Nephron (organoid): ENCODE data around the gene GAL3ST2.

Experiments
- H3K27ac Mint-ChIP-seq, 3 experiments: 2 replicates each; pipeline ENCODE4 v1.8.0; 2020; ENCODE audit warnings: mixed read lengths in 3 of 3, mild to moderate bottlenecking in 2 of 3, moderate library complexity in 1 of 3
- H3K27me3 Mint-ChIP-seq: 2 replicates; pipeline ENCODE4 v1.8.0; 2021; ENCODE audit warnings: low read depth, mild to moderate bottlenecking, moderate library complexity, mixed read lengths
- H3K36me3 Mint-ChIP-seq: 2 replicates; pipeline ENCODE4 v1.8.0; 2020; ENCODE audit warnings: low read depth, mixed read lengths
- H3K4me1 Mint-ChIP-seq: 2 replicates; pipeline ENCODE4 v1.8.0; 2020; ENCODE audit warnings: mixed read lengths
- H3K4me3 Mint-ChIP-seq, 3 experiments: 2 replicates each; pipeline ENCODE4 v1.8.0; 2020; ENCODE audit warnings: mild to moderate bottlenecking in 3 of 3, mixed read lengths in 3 of 3, moderate library complexity in 2 of 3
- H3K9me3 Mint-ChIP-seq: 2 replicates; pipeline ENCODE4 v1.8.0; 2020; ENCODE audit warnings: mixed read lengths
- CTCF ChIP-seq, 3 experiments: fragments of 200-600 bp; sonication (generic); IDR thresholded peaks; one replicate each; pipeline ENCODE4 v1.5.0; 2021; ENCODE audit warnings: antibody characterized with exemption in 3 of 3; ENCODE audit not compliant: unreplicated experiment in 3 of 3

Gene GAL3ST2

GRCh38 chr2:241834527-241835210 lies 58.0 kb downstream of the GAL3ST2 start:
- Mint-ChIP-seq H3K4me1 (peaks cover 38% of the 10 kb centered on the region), H3K9me3 (peaks cover 34% of the 10 kb centered on the region), H3K36me3 (no peaks in the 10 kb centered on the region), H3K27ac (no peak overlapping the region), H3K27me3 (peaks cover 12% of the 10 kb centered on the region), H3K4me3 (no peak overlapping the region)
- no peak for TF ChIP-seq CTCF (IDR thresholded peaks at IDR 0.05; ENCODE audit: unreplicated experiment in 3 of 3)

- Mint-ChIP-seq H3K4me3 (no peak overlapping the region), H3K4me1 (peaks cover 38% of the 10 kb centered on the region), H3K27me3 (peaks cover 12% of the 10 kb centered on the region), H3K36me3 (no peaks in the 10 kb centered on the region), H3K27ac (peak overlapping the region in 2 of 3 experiments; percentile 76 to 82), H3K9me3 (peaks cover 27% of the 10 kb centered on the region)
- no peak for TF ChIP-seq CTCF (IDR thresholded peaks at IDR 0.05; ENCODE audit: unreplicated experiment in 3 of 3)
Measured at GRCh38 chr2:241835611-241836010, 59.0 kb downstream of the GAL3ST2 start.

- peak overlapping the region in 1 of 3 experiments; percentile 25 for H3K4me3 Mint-ChIP-seq
- H3K9me3 Mint-ChIP-seq: peaks cover 22% of the 10 kb centered on the region
- H3K4me1 Mint-ChIP-seq: peaks cover 42% of the 10 kb centered on the region
- peak in 2 of 3 experiments; percentile 18 to 21 for TF ChIP-seq CTCF (IDR thresholded peaks at IDR 0.05; ENCODE audit: unreplicated experiment in 3 of 3)
- peaks cover 16% of the 10 kb centered on the region for H3K27me3 Mint-ChIP-seq
- peak overlapping the region in 2 of 3 experiments; percentile 76 to 82 for H3K27ac Mint-ChIP-seq
- H3K36me3 Mint-ChIP-seq: no peaks in the 10 kb centered on the region
Measured at GRCh38 chr2:241836292-241836691, 59.7 kb downstream of the GAL3ST2 start.

GRCh38 chr2:241837197-241837965 lies 60.8 kb downstream of the GAL3ST2 start:
- no peak overlapping the region for H3K4me3 Mint-ChIP-seq
- peaks cover 16% of the 10 kb centered on the region for H3K9me3 Mint-ChIP-seq
- no peak for TF ChIP-seq CTCF (IDR thresholded peaks at IDR 0.05; ENCODE audit: unreplicated experiment in 3 of 3)
- H3K36me3 Mint-ChIP-seq: no peaks in the 10 kb centered on the region
- H3K27ac Mint-ChIP-seq: no peak overlapping the region
- peaks cover 16% of the 10 kb centered on the region for H3K27me3 Mint-ChIP-seq
- peaks cover 43% of the 10 kb centered on the region for H3K4me1 Mint-ChIP-seq

- Mint-ChIP-seq H3K9me3 (no peaks in the 10 kb centered on the region), H3K27me3 (peaks cover 21% of the 10 kb centered on the region), H3K36me3 (no peaks in the 10 kb centered on the region), H3K4me3 (peak overlapping the region in 1 of 3 experiments; percentile 17), H3K27ac (peak overlapping the region in 1 of 3 experiments; percentile 70), H3K4me1 (peaks cover 40% of the 10 kb centered on the region)
- no peak for TF ChIP-seq CTCF (IDR thresholded peaks at IDR 0.05; ENCODE audit: unreplicated experiment in 3 of 3)
Measured at GRCh38 chr2:241841181-241842066, 64.8 kb downstream of the GAL3ST2 start.
